DMS153 treated with DMSO at 0.1 percent for 48 hours (cell line): ENCODE data around the gene CACNA1C.

Source experiments
- DNase-seq: peaks from one replicate; lab custom pipeline; 2025; ENCODE audit not compliant: unreplicated experiment; lab: John Stamatoyannopoulos, UW

The CACNA1C gene

DNA sequence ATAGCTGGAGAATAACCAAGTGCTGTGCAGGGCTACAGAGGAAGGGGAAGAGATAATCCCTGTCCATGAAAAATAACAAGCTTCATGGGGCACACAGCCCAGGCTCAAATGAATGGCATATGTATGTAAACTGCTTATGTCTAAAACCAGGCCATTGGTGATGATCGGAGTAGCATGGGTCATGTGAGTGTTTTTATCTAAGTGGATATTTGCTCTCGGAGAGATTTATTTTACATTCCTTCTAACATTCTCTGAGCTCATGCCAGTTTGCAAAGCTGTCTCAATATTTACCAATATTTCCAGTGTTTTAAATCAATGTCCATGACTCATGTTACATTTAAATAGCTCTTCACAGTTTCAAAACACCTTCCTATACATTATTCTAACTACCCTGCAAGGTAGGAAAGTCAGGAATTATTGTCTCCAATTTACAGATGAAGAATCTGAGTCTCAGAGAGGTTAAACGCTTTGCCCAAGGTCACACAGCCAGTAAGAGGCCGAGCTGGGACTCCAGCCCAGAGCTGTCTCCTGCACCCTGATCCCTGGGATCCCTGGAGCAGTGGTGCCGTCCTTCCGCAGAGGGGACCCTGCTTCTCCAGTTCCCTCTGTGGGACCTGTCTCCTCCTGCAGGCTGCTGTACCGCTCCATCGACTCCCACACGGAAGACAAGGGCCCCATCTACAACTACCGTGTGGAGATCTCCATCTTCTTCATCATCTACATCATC, 555.3 kb downstream of the CACNA1C start:
- no peak for DNase-seq

DNA sequence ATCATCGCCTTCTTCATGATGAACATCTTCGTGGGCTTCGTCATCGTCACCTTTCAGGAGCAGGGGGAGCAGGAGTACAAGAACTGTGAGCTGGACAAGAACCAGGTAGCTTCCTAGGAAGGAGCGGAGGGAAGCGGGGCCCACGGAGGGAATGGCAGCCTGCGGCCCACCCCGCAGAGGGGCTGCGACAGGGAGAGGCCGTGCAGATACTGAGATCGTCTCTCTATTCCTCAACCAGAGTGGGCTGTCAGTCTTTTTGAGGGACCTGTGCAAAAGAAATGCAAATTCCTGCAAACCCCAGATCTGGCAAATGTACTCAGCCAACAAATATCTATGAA, 555.8 kb downstream of the CACNA1C start:
- no peak for DNase-seq

DNA sequence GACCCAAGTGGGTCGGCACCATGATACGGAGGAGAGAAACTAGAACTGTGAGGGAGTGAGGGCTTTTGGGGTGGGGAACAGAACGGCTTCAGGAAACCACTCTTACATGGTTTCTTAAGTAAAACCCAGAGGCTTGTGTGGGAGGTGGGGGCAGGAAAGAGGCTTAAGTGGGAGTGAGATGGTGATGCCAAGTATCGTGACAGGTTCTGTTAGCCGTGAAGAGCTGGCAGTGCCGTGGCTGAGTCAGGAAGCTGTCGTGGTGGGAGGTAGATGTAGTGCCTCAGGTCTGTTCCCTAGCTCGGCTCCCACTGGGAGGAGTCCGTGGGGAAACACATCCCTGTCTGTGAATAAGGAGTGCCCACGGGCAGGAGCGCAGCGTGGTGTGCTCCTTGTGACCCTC, 556.2 kb downstream of the CACNA1C start:
- DNase-seq: no peak

DNA sequence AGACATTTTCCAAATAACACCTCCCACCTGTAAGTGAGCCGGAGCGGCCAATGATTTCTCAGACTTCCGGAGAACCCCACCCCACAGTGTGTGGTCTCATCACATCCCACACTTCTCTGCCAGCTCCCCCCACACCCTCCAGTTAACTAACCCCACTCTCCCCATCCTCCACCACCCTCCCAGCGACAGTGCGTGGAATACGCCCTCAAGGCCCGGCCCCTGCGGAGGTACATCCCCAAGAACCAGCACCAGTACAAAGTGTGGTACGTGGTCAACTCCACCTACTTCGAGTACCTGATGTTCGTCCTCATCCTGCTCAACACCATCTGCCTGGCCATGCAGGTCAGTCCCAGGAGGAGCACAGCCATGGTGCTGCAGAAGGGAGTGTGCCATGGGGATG, 557.6 kb downstream of the CACNA1C start:
- no peak for DNase-seq

DNA sequence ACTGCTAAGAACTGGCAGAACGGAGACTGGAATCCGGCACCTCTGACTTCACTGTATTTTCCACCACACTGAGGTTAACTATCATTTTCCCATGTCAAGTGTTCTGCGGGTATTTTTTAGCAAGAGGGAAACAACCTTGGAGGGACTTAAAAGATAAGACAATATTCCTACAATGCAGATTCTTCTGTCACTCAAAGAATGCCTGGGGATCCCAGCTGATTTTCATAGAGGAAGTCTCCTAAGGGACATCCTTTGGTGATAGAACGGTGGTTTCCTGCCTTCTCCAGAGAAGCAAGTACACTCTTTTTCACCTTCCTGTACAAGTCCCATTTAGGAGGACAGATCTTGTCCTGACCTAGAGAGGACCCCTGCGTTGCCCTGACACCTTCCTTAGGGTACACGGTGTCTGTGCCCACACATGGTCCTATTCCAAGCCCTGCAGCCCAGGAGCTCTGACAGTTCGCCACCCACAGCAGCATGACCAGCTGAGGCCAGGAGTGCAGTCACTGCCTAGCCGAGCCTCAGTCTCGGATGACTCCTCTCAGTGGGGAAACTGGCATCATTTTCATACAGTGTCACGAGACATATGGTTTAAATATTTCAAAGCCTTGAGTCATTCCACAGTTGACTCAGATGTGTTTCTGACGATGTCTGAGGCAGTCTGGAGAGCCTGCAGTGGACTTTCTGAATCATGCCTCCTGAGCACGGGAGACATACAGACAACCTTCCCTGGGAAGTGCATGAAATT, 560.7 kb downstream of the CACNA1C start:
- DNase-seq: no peak

DNA sequence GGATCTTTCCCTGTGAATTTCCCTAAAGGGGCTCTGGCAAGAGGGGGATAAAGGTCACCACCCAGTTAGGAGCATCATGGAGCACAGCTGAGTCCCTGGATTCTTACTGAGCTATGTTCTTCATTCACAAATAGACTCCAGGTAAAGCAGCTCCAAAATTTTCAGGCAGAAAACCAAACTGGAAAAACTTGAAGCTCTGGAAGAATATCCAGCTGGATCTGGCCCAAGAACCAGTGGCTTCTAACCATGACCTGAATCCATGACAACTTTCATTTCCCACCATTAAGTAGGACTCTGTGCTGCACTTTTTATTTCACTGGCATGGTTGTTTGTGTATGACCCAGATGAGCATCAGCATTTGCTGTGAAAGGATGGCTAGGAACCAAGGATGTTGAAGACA, 561.6 kb downstream of the CACNA1C start:
- DNase-seq: no peak

DNA sequence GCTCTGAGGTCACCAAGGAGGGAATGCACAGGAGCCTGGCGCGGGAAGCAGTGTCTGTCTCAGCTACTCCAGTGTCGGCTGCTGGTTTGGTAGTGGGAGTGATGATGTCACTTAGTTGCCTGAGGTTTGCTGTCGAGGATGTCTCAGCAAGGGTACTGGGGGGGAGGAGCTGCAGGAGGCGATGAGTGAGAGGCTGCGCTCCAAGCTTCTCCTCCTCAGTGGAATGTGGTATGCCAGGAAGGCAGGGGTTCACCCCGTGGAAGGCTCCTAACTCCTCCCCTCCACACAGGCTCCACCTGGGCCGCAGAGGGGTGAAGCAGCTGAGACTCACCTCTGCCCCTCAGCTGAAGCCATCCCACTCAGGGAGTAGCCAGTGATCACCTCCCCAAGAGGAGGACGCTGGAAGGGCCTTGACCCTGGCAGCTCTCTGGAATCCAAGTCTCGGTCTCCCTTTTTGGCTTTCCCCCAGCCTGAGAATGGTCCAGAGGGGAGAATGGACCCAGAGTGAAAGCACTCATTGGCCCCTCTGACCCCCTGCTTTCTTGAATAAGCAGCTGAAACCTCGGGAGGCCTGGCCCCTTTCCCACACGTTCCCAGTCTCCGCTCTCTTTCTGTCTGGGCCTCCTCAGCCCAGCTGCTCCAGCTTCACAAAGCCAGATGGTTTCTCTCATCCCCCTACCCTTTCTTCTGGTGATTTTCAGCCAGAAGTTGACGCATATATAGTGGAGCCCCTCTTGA, 563.0 kb downstream of the CACNA1C start:
- no peak for DNase-seq

DNA sequence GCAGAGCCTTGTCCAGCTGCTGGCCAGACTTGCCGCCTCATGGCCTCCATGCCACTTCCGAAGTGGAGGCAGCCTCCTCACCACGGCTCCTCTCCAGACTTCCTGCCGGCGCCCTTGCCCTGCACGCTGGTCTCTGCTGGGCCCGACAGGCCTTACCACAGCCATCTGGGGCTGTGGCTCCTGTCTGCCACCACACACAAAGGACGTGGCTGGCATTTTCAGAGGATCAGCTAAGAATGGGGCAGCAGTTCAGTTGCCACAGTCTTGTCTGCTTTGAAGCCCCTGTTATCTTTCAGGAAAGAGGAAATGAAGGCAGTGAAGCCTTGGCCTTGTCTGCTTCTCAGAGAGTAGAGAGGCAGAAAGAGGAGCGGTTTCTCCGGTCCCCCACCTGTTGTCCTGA, 564.0 kb downstream of the CACNA1C start:
- DNase-seq: no peak

DNA sequence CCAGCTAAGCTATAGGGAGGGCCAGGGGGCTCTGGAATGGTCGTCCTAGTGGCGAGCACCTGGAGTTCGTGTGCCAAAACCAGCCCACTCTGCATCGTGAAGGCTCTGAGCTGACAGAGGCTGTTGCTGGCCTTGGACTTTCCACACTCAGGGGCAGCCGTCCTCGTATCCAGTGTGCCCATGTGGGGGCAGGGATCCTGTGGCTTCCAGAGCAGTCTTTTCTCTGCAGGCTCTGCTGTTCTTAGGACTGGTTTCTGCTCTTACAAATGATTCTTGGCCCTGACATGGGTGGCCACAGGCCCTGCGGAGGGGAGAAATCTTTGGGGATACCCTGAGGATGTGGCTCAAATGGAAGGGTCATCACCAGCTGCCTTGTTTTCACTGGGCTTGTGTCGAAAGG, 564.6 kb downstream of the CACNA1C start:
- DNase-seq: no peak

DNA sequence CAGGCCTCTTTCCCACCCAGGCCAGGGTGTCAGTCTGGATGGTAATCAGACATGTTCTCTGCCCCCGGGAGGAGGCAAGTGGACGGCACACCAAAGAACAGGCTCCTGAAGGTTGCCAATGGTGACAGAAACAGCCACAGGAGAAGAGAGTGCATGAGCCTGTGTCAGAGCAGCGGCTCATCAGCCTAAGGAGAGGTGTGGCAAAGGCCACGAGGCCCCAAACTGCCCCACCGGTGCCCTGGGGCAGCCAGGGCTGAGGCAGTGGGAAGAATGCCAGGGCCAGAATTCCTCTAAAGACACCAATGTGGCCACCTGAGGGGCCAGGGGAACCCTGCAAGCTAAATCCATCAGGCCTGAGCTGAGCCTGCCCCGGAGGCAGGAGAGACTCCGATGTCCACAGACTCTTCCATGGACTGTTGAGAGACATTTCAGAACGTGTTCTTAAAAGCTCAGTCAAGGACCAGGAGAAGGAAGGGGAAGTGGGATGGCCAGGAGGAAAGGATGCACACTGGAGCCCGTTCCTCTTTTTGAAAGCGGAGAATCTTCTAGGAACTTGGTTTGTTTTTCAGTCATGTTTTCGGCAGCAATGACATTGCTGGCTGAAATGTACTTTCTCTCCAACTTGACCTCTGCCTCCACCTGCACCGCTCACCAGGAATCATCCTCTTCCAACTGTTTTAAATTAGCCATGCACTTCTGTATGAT, 565.7 kb downstream of the CACNA1C start:
- no peak for DNase-seq

DNA sequence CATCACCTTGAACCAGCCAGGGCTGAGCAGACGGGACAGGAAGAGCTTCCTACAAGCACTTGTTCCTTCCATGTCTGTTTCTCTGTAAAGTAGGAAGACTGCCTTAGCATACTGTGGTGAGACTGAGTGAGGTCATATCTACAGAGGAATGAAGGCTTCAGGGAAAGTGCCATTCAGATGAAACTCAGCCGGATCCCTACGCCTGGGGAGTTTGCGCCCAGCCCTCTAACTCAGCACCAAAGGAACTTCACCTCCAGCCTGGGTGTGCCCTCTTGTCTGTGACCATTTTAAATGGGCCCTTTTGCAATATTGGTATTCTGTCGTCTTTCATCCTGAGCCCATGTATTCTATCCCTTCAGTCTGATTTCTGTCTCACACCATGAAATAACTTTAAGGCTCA, 566.3 kb downstream of the CACNA1C start:
- DNase-seq: no peak

DNA sequence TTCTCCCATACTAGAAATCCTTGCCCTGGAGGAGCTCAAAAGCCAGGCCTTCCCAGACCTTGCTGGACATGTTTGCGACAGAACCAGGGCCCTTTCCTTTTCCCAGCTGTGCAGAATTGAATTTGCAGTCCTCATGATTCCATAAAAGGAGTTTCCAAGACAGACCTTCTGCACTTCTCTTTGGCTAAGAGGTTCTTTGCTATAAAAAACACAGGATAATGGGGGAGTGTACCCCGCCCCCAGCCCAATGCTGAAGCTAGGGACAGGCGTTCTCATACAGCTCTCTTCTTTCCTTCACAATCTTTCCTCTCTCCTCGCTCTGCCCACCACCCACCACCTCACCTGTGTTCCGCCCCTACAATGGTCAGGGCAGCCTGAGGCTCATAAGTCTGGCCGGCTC, 569.7 kb downstream of the CACNA1C start:
- no peak for DNase-seq

DNA sequence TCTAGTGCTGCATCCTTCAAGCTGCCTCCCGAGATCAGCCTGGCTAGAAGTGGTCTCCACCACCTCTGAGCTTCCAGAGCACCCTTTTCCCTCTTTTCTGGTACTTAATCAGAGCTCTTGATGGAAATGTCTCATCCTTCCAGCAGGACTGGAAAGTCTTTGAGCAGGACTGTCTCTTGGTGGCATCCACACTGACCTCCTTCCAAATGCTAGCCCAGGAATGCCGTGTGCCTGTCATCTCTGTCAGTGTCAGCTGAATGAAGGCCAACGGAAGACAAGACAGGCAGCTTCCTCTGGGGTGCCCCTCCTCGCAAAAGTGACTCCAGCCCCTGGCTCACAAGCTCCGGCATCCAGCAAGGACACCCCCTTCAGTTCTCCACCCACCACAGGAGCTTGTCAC, 570.7 kb downstream of the CACNA1C start:
- no peak for DNase-seq

DNA sequence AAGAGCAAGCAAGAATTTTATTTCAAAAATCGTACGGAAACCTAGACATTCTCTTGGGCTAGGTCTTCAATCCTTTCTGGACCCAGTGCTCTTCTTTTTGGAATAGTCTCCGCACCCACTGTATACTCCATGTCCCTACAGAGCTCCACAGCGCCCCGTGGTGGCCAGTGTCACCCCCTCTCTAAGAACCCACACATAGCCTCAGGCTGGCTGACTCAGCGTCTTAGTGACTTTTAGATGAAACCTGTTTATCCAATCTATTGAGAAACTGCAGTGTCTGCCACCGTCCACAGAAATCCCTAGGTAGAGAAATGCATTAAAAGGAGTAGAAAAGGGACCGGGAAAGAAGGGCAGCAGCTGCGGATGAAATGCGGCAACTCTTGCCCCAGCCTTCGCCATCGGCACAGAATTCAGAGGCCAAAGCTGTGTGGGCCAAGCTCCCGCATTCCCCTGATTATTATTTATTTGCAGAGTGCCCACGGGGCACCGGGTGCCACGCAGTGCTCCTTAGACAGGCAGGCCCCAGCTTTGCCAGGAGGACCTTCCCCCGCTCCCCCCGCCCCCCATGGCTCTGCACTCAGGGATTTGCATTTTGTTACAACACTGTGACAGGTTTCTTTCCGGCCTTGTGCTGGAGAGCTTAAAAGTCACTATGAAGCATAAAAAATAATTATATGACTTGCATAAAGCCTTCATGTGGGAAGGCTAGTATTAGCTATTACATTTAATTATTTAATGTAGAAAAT, 571.9 kb downstream of the CACNA1C start:
- no peak for DNase-seq

DNA sequence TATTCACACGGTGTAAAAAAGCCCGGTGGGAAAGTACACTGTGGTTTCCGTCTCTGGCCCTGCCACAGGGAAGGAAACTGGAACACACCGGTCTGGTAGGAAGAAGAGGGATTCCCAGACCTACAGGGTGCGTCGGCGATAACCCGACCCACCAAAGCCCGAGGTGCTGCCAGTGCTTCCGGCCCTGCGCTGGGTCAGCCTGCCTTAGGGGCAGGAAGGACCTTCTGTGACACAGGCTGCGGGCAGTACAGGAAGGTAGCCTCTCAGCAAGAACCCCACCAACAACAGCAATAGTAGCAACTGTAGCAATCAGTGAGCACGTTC, 572.5 kb downstream of the CACNA1C start:
- DNase-seq: no peak

DNA sequence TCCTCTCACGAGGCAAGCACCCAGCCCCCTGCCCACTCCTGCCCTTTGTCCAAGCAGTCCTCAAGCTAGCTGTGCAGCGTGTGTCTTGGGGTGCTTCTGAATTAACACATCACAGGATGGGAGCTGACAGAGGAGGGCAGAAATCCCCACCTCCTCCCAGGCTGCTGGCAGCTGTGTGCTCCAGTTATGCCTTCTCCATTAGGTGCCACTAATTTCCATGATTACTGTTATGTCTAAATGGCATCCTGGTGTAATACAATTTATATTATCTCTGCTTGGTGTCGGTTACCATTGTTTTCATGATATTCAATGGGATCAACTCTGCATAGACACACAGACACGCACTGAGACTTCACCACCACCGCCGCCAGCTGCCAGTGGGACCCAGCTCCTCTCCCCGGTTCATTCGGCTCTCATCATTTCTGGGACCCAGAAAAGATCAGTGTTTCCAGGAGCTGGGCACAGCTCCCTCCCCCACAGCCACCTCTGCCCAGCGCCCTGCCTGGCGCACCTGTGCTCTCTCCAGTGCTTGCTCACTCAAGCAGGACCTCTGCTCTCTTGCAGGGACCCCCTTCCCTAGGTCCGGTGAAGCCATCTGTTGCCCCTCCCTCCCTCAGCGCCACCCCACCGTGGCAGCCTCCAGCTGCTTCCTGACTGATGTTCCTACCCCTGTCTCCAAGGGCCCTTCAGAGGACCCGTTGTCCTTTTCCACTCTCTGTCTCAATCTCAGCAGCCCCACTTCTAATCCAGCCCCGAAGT, 574.5 kb downstream of the CACNA1C start:
- no peak for DNase-seq

DNA sequence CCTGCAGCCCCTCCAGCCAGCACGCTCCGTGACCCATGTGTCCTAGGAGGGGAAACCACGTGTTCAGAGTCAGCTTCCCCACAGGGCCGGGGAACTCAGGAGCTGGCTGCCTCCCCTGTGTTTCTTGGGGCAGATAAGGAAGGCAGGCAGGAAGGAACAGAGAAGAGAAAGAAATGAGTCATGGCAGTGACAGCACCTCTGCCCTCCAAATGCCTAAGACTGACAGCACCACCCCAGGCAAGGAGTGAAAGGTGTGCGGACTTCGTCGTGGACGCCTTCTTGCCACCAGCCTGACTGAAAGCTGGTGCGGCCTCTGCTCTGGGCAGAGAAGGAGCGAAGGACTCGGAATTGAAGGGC, 575.0 kb downstream of the CACNA1C start:
- no peak for DNase-seq

DNA sequence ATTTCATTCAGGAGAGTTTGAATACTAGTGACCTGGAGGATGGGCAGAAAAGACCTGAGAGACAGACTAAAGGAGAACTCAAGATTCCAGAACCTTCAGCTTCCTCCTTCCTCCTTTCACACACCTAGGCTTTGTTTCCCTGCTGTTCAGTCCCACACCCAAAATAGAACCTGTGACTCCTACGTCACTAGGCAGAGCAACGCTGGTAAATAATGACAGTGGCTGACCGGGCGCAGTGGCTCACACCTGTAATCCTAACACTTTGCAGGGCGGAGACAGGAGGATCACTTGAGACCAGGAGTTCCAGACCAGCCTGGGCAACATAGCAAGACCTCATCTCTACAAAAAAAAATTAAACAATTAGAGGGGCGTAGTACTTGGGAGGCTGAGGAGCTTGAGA, 575.6 kb downstream of the CACNA1C start:
- DNase-seq: no peak

DNA sequence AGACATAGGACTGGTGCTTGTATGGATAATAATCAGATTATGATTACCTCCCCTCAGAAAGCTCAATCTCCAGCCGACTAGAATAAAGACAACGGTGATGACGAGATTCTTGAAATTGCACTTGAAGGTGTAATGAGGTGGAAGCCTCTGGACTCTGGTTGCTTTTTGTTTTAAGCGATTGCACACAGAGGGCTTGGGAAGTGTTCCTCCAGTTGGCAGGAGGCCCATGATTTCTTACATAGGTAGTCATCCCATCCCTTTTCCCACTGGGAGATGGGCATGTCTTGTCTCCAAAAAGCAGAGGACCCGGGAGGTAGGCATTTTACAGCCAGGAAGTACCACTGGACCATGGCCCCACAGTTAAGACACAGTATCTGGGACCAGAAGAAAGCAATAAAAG, 576.3 kb downstream of the CACNA1C start:
- DNase-seq: no peak

DNA sequence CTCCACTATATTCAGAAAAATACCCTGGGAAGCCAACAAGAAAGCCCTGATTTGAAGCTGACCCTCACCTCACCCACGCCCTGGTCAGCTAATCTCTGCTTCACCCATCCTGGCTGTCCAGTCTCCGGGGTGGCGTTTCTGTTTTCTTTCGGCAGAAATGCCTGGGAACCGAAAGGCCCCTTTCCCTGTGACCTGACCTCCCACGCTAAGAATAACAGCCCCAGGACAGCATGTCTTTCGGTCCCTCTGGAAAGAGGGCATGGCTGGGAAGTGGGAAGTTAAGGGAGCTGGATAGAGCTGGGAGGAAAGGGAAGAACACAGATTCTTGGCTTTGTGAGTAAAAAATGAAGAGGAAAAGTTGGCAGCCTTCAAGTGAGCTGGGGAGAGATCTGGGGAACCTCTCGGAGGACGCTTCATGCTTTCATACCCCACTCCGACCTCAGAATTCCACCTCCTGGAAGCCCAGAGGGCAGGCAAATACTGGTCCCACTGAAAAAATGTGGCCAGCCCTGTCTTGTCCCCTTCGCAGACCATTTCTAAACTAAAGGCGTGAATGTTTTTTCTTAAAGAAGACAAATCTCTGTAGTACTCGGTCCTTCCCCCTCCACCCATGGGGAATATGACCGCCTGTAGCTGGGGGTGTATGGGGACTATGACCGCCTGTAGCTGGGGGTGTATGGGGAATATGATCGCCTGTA, 579.0 kb downstream of the CACNA1C start:
- DNase-seq: no peak
